ENCODE results near the gene IFIT1B.

The IFIT1B gene

DNA sequence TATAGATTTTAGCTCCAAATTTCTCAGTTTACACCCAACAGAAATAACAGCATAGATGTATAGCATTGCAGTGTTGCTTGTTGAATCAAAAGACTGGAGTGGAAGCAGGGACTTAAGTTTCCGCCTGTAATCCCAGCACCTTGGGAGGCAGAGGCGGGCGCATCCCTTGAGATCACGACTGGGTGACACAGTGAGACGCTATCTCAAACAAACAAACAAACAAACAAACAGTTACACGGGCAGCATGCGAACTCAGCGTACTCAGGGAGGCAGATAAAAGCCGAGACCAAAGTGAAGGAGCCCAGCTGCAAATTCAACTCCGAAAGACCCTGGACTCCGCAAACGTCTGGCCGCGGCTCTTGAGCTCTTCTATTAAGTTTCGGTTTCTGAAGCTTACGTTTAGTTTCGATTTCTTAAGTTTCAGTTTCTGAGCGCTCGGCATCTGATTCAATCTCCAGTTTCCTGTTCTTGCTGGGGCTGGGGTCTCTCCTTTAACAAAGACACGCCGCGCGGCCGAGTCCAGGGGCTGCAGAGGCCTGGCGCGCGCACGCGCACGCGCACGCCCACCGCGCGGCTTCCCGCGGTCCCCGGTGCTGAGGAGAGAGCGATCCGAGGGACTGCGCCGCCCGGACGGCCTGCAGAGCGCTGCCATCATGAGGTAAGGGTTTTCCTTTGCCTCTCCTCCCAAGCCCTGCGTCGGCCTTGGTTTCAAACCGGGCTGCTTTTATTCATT is 36.5 kb downstream of the IFIT1B start, which contains the start of gene IFIT5:
Gene IFIT5 (plus strand): TSS at position 423 of the 733 bp plus-strand sequence. CDS start 231 bp downstream, at position 654.
- peak; percentile 34 to 39 for DNase-seq (ENCODE audit: low read depth in 2 of 2)

DNA sequence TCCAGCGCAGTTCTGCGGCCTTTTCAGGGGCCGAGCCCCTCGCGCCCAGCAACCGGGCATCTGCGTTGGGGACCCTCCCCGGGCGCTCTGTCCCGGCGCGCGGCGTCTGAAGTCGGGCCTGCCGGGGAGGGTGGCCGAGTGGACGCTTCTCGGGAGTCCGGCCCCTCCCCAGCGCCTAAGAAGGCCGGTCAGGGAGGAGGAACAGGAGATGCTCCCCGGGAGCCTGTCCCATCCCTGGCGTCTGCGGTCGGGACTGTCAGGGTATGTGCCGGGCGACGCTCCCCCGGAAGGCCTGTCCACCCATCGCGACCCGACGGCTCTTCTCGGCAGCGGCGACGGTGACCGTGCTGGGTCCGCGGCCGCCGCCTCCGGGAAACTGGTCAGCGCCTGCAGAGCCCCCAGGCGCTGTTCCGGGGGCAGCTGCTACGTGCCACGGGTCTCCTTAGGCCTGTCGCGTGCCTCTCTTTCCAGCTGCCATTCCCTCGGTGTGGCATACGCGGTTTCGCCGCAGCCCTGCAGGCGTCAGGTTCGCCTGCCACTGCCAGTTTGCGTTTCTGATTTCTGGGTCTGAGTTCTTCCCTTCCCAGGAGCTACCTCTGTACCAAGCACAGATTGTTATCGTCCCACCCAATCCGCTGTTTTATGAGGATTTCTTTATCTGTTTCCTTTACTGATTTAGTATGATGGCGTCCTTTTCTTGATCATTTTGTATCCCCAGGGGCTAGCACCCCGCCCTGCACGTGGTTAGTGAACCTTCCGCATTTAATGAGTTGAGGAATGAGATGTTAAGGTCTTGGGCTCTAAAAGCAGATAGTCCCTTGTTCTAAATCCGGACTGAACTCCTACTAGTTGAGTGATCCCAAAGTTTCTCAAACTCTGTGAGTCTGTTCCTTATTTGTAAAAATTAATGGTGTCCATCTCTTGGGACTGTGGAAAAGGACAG is 37.3 kb downstream of the IFIT1B start:
- DNase-seq (ENCODE audit: low read depth in 2 of 2) = peak in 1 of 2 donors; percentile 20

DNA sequence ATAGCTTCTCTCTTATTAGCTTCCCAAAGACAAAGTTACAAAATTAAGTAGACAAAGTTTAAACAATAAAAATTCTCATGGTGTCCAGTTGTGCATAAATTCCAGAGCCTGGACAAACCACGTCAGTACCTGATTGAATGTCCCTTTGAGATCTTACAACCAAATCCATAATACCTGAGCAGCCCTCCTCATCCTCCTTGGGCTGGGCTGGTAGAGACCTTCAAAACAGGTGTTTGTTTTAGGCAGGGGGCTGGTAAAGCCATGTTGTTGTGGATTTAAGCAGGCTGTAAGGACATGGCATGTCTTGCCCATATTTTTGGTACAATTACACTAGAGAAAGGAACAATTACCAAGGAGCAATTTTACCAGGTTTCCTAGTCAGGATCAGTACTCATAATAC is 38.6 kb downstream of the IFIT1B start:
- no peak for DNase-seq (ENCODE audit: low read depth in 2 of 2)

DNA sequence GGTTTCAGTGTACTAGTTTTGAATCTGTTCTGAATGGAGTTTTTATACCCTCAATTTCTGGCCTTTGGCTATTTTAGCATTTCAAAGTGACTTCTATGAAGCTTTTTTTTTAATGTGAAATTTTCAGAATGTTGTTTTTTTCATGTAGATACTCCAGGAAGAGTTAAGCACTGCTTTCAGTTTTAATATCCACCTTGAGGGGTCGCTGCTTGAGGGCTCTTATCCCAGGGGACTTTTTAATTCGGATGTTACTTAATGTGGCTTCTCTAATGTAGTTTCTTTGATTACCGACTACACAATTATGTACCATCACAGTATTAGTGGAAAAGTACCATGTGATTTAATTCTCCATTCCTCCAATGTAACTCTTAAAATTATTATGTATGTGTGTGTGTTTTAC is 41.7 kb downstream of the IFIT1B start:
- DNase-seq (ENCODE audit: low read depth in 2 of 2) = no peak

DNA sequence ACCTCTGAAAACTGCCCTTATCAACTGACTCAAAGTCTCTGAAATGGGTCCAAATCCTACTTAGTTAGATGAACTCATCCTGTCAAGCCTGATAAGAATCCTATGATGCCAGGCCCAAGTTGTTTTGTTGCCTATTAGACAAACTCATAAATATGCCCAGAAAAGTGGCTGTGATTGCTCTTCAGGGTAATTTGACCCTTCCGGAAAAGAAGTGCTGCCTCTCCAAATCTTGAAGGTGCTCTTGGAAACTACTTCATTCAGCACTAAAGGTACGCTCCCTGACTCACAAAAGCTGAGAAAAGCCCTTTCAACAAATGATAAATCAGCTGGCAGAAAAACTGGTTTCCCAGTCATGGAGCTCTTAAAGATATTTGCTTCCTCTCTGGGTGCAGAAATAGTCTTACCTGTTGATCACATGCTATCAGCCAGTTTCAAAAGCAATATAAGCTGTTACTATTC is 43.2 kb downstream of the IFIT1B start:
- no peak for DNase-seq (ENCODE audit: low read depth in 2 of 2)

DNA sequence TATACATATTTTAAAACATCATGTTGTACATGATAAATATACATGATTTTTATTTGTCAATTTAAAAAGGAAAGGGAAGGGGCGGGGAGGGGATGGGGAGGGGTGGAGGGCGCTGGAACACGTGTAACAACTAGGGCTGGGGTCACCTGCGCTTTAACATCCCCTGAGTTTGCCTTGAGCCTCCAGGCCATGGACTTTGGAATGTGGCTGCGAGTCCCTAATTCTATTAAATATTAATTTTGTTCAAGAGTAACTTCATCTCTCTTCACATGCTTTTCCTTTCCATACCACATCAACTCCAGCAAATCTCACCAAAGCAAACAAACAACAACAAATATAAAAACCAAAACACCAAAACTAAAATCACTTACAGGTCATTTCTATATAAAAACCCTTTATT is 47.1 kb downstream of the IFIT1B start:
- DNase-seq (ENCODE audit: low read depth in 2 of 2) = no peak

DNA sequence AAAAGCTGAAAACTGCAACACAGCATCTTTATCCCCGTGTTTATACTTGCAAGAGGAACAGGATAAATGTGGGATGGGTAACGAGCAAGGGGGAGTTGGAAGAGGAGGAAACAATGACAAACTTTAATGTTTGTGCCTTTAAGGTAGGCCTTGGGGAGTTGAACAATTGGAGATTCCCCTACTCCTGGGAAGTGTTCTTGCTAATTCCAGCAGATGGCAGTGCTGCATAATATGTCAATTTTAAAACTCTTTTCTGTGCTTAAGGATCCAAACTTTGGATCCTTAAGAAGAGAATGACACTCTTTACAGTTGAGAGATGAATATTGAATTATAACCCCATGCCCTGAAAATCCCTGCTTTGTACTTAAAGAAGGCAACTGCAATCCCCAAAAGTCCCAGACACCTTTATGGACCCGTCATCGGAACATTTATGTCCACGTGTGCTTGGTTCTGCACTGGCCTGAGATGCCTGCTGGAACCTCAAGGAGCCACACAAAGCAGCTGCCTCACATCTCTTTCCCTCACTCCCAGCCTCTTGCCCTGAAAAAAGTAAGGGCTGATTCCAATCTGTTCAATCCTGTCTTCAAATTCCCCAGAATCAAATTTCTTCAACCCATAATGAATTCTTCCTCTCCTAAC is 48.5 kb downstream of the IFIT1B start:
- DNase-seq (ENCODE audit: low read depth in 2 of 2) = no peak

DNA sequence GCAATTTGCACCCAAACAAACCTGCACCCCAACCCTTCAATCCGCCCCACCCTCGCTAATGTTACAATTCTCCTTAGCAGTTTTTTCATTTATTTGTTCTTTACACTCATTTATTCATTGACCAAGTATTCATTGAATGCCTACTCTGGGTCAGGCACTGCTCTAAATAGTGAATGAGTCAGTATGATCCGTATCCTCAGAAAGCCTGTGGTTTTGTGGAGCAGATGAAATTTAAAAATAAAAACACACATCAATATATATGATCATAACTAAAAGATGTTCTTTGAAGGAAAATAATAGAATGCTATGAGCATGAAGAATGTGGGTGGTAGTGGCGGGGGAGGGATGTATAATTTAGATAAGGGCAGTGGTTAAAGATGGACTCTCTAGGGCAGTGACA is 49.8 kb downstream of the IFIT1B start:
- no peak for DNase-seq (ENCODE audit: low read depth in 2 of 2)

DNA sequence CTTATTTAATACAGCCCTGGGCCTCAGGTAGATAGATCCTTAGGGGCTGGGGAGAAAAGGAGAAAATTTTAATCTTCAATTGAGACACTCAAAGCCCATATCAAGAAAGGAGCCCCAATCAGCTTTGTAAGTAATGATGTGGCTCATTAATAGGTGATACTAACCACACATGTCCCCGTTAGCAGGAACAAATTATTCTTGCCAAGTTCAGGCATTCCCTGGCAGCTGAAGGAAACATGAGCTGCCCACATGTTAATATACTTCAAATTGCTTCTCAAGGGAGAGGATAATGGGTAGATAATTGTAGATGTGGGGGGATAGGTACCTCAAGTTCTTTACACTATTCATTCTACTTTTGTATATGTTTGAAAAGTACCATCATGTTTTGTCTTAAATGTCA is 51.0 kb downstream of the IFIT1B start:
- DNase-seq (ENCODE audit: low read depth in 2 of 2) = no peak

DNA sequence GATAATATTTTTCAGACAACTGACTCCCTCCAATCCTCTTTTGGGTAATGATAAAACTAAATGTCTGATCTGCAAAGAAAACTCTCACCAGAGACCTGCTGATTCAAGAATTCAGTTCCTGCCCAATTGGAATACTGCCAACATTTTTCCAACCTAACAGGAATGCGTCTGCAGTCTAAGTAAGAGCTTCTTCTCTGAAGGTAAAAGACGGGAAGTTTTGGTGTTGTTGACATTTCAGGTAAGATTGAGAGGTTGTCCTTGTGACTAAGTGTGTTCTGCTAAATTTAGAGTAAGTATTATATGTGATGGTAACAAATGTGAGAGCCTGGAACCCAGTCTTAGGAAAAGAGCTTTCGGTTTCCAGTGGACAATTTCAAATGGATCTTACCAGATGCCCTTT is 54.1 kb downstream of the IFIT1B start:
- no peak for DNase-seq (ENCODE audit: low read depth in 2 of 2)
